Measurements from ENCODE around the gene MAGI2. TPM values are rescaled to one million over a fixed set of nuclear protein-coding genes. Genes with fewer than 3 reads are reported as not detected.

Gene MAGI2
- total RNA-seq, 2 experiments from 2014 or later, result 0.09 to 0.19 TPM

- CTCF ChIA-PET, result no interaction called here
- H3K27me3 Mint-ChIP-seq, result no peaks in the 10 kb centered on the region
Measured at GRCh38 chr7:78864339-78864738, 589.1 kb downstream of the MAGI2 start.

DNA sequence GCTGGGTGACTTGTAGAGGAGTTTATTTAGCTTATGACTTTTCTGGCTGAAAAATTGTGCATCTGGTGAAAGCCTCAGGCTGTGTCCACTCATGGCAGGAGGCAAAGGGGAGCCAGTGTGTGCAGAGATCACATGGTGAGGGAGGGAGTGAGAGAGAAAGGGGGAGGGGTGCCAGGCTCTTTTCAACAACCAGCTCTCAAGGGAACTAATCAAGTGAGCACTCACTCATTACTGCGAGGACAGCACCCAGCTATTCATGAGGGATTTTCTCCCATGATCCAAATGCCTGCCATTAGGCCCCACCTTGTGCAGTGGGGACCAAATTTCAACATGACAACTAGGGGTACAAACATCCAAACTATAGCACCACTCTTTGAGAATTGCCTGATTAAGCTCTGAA is 590.2 kb downstream of the MAGI2 start:
- no peaks in the 10 kb centered on the region for H3K27me3 Mint-ChIP-seq
- H3K27ac Mint-ChIP-seq, result no peak overlapping the region
- CTCF ChIA-PET, result no interaction called here
- H3K4me1 Mint-ChIP-seq, result no peaks in the 10 kb centered on the region
- H3K9me3 Mint-ChIP-seq (ENCODE audit: low read depth), result peaks cover 3% of the 10 kb centered on the region
- H3K36me3 Mint-ChIP-seq, result no peaks in the 10 kb centered on the region
- DNase-seq, result no peak
- no peak for ATAC-seq
- H3K4me3 Mint-ChIP-seq, result no peak overlapping the region

More at GRCh38 chr7:78864339-78864738, 589.1 kb downstream of the MAGI2 start:
- H3K4me3 Mint-ChIP-seq, result no peak overlapping the region
- no peaks in the 10 kb centered on the region for H3K4me1 Mint-ChIP-seq
- H3K36me3 Mint-ChIP-seq, result no peaks in the 10 kb centered on the region
- ATAC-seq (no peak), DNase-seq (no peak)
- H3K9me3 Mint-ChIP-seq (ENCODE audit: low read depth), result peaks cover 2% of the 10 kb centered on the region
- H3K27ac Mint-ChIP-seq, result no peak overlapping the region

GRCh38 chr7:78862411-78862900 is 591.0 kb downstream of the MAGI2 start:
- CTCF ChIA-PET, result no interaction called here
- Mint-ChIP-seq H3K4me1 (no peaks in the 10 kb centered on the region), H3K27me3 (no peaks in the 10 kb centered on the region), H3K4me3 (no peak overlapping the region), H3K27ac (no peak overlapping the region), H3K36me3 (no peaks in the 10 kb centered on the region), H3K9me3 (ENCODE audit: low read depth) (peaks cover 5% of the 10 kb centered on the region)
- ATAC-seq (no peak), DNase-seq (no peak)

DNA sequence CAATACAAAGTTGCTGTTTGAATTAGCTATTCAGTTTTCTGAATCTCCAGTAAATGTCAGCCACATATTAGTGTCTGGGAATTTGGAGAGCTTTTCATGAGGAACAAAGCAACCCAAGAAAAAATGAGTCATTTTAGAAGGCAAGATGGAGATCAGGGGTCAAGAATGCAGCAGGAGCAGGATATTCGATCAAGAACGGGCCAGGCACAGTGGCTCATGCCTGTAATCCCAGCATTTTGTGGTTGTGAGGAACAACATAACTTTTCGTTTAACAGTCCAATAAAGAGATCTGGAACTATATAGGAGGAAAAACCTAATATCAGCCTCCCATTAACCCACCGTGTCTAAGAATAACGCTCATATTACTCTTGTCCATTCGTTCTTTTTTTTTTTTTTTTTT is 600.5 kb downstream of the MAGI2 start:
- no peak overlapping the region for H3K27ac Mint-ChIP-seq
- no peak overlapping the region for H3K4me3 Mint-ChIP-seq
- peaks cover 3% of the 10 kb centered on the region for H3K9me3 Mint-ChIP-seq (ENCODE audit: low read depth)
- H3K4me1 Mint-ChIP-seq, result no peaks in the 10 kb centered on the region
- DNase-seq (no peak), ATAC-seq (no peak)
- no peaks in the 10 kb centered on the region for H3K27me3 Mint-ChIP-seq
- no peaks in the 10 kb centered on the region for H3K36me3 Mint-ChIP-seq
- CTCF ChIA-PET, result no interaction called here

DNA sequence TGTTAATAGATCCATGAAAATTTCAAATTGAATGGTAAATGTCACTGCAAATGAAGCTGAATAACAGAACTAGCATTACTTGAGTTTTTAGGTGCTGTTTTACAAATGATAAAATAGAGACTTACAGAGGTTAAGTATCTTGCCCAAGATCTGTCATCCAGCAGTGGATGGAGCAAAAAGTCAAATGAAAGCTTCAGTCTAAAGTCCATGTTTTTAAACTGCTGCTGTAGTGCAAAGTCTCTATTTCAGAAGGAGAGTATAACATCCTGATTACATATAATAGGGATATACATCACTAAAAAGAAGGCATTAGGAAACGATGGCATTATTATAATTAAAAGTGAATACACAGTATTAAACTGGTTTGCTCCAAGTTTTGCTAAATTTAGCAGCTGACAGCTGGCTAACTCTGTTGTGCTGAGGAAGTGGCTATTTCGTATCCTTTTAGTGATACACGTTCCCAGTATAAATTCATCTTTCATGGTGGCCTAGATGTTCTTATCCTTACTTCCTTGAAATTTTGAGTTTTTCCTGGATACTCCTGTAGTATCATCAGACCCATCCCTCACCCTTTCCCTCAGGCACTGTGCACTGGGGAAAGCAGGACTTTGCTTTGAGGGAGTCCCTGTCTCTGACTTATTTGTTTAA is 603.2 kb downstream of the MAGI2 start:
- Mint-ChIP-seq H3K4me1 (no peaks in the 10 kb centered on the region), H3K27ac (no peak overlapping the region), H3K4me3 (no peak overlapping the region), H3K36me3 (no peaks in the 10 kb centered on the region), H3K9me3 (ENCODE audit: low read depth) (peaks cover 5% of the 10 kb centered on the region), H3K27me3 (no peaks in the 10 kb centered on the region)
- CTCF ChIA-PET, result no interaction called here
- DNase-seq, result no peak
- no peak for ATAC-seq

GRCh38 chr7:78845155-78845554 is 608.3 kb downstream of the MAGI2 start:
- ATAC-seq (no peak), DNase-seq (no peak)
- peaks cover 10% of the 10 kb centered on the region for H3K9me3 Mint-ChIP-seq (ENCODE audit: low read depth)
- H3K4me3 Mint-ChIP-seq, result no peak overlapping the region
- H3K36me3 Mint-ChIP-seq, result no peaks in the 10 kb centered on the region
- no peaks in the 10 kb centered on the region for H3K27me3 Mint-ChIP-seq
- H3K27ac Mint-ChIP-seq, result no peak overlapping the region
- CTCF ChIA-PET, result no interaction called here
- H3K4me1 Mint-ChIP-seq, result no peaks in the 10 kb centered on the region

DNA sequence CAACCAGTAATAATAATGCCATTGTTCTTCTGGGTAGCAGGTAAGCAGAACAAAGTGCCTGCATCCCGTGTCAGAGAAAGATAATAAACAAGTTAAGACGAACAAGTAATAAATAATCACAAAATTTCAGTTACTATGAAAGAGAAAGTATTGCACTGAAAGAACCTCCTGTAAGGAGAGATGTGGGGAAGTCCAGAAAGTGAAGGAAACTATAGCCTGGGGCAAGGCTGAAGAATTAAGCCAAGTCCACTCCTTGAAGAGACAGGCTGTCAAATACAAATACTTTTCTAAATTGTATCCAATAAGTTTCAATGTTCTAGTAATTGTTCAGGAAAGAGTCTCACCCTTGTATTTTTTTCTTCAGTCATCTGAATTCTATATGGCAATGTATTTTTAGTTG is 611.4 kb downstream of the MAGI2 start:
- H3K36me3 Mint-ChIP-seq, result no peaks in the 10 kb centered on the region

DNA sequence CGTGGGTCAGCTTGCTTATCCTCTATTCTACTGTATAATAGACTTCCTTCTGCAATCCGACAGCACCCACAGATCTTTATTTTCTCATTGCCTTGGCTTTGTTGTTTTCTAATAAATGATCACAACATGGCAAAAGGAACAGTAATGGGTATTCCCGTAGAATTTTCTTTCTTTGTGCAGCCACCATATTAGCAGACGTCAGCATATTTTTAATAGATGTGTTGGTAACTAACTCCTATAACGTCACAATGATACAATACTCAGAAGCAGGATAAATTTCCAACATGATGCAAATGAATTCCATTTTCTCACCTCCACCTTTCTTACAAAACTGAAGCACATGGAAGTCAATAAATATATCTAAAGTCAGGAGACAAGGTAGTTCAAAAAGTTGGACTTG is 617.6 kb downstream of the MAGI2 start:
- no peak for DNase-seq
- H3K27ac Mint-ChIP-seq, result no peak overlapping the region
- ATAC-seq, result no peak
- no peaks in the 10 kb centered on the region for H3K27me3 Mint-ChIP-seq
- CTCF ChIA-PET, result no interaction called here
- peaks cover 1% of the 10 kb centered on the region for H3K9me3 Mint-ChIP-seq (ENCODE audit: low read depth)
- H3K36me3 Mint-ChIP-seq, result no peaks in the 10 kb centered on the region
- no peaks in the 10 kb centered on the region for H3K4me1 Mint-ChIP-seq
- H3K4me3 Mint-ChIP-seq, result no peak overlapping the region

More for the DNA sequence above, 611.4 kb downstream of the MAGI2 start:
- Mint-ChIP-seq H3K27me3 (no peaks in the 10 kb centered on the region), H3K4me3 (no peak overlapping the region), H3K4me1 (no peaks in the 10 kb centered on the region), H3K27ac (no peak overlapping the region), H3K9me3 (ENCODE audit: low read depth) (peaks cover 10% of the 10 kb centered on the region)
- ATAC-seq (no peak), DNase-seq (no peak)
- CTCF ChIA-PET, result no interaction called here

- DNase-seq (no peak), ATAC-seq (no peak)
- H3K9me3 Mint-ChIP-seq (ENCODE audit: low read depth), result no peaks in the 10 kb centered on the region
- no peak overlapping the region for H3K27ac Mint-ChIP-seq
- H3K27me3 Mint-ChIP-seq, result no peaks in the 10 kb centered on the region
- no peak overlapping the region for H3K4me3 Mint-ChIP-seq
- H3K36me3 Mint-ChIP-seq, result no peaks in the 10 kb centered on the region
- no peaks in the 10 kb centered on the region for H3K4me1 Mint-ChIP-seq
- CTCF ChIA-PET, result no interaction called here
Measured at GRCh38 chr7:78828317-78828716, 625.1 kb downstream of the MAGI2 start.

DNA sequence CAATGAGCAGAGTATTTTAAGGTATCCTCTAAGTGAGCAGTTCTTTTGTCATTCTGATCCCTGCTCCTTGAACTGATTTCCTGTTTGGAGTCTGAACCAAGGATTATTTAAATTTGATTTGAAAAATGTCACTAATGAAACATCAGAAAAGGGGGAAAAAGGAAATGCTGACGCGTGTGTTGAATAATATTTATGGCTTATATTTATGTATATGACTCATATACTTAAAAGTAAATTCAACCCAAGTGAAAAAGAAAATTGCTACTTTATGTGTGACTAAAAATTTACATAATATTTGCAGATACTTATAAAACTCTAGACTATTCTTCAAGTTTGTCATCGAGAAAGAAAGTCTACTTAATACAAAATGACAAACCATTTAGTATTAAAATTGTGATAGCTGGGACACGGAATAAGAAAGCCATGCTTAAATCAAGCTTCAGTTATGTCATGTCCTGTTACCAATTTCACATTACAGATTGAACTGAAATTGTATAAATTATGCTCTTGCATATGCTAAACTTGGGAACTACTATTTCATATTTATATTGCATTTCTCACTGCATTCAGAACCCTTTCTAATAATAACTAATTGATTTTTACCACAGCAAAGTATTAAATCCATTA is 649.9 kb downstream of the MAGI2 start:
- H3K4me1 Mint-ChIP-seq, result no peaks in the 10 kb centered on the region
- no peak overlapping the region for H3K4me3 Mint-ChIP-seq
- H3K36me3 Mint-ChIP-seq, result no peaks in the 10 kb centered on the region
- H3K27ac Mint-ChIP-seq, result no peak overlapping the region
- CTCF ChIA-PET, result no interaction called here
- DNase-seq, result no peak
- H3K9me3 Mint-ChIP-seq (ENCODE audit: low read depth), result peaks cover 5% of the 10 kb centered on the region
- H3K27me3 Mint-ChIP-seq, result no peaks in the 10 kb centered on the region
- no peak for ATAC-seq

- DNase-seq (no peak), ATAC-seq (no peak)
- CTCF ChIA-PET, result no interaction called here
- Mint-ChIP-seq H3K36me3 (no peaks in the 10 kb centered on the region), H3K9me3 (ENCODE audit: low read depth) (peaks cover 2% of the 10 kb centered on the region), H3K27ac (no peak overlapping the region), H3K27me3 (no peaks in the 10 kb centered on the region), H3K4me3 (no peak overlapping the region), H3K4me1 (no peaks in the 10 kb centered on the region)
Measured at GRCh38 chr7:78794101-78794500, 659.4 kb downstream of the MAGI2 start.

- CTCF ChIA-PET, result no interaction called here
- H3K9me3 Mint-ChIP-seq (ENCODE audit: low read depth), result peaks cover 2% of the 10 kb centered on the region
- no peak overlapping the region for H3K27ac Mint-ChIP-seq
- no peaks in the 10 kb centered on the region for H3K4me1 Mint-ChIP-seq
- H3K27me3 Mint-ChIP-seq, result no peaks in the 10 kb centered on the region
- DNase-seq (no peak), ATAC-seq (no peak)
- H3K4me3 Mint-ChIP-seq, result no peak overlapping the region
- no peaks in the 10 kb centered on the region for H3K36me3 Mint-ChIP-seq
Measured at GRCh38 chr7:78792624-78793023, 660.8 kb downstream of the MAGI2 start.

- ATAC-seq, result no peak
- Mint-ChIP-seq H3K27ac (no peak overlapping the region), H3K4me3 (no peak overlapping the region), H3K9me3 (ENCODE audit: low read depth) (peaks cover 7% of the 10 kb centered on the region), H3K27me3 (no peaks in the 10 kb centered on the region), H3K4me1 (no peaks in the 10 kb centered on the region), H3K36me3 (no peaks in the 10 kb centered on the region)
- CTCF ChIA-PET, result no interaction called here
- no peak for DNase-seq
Measured at GRCh38 chr7:78792006-78792405, 661.5 kb downstream of the MAGI2 start.

DNA sequence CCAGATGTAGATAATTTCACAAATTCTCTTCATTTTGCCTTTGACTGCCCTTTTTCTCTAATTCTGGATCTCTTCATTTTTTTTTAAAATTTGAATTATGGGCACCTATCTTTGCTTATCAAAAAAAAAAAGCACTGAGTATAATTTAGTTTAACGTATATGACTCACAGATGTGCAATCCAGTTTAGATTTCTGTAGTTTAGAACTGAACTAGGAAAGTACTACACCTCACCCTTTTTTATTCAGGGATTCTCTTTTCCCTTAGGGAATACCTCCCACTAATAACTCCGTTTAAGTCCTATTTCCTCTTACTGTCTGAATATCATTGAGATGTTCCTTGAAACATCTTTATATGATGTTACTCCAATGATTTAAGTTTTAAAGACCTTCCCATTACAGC is 665.0 kb downstream of the MAGI2 start:
- Mint-ChIP-seq H3K9me3 (ENCODE audit: low read depth) (peaks cover 13% of the 10 kb centered on the region), H3K36me3 (no peaks in the 10 kb centered on the region), H3K27ac (no peak overlapping the region), H3K4me1 (no peaks in the 10 kb centered on the region), H3K4me3 (no peak overlapping the region), H3K27me3 (no peaks in the 10 kb centered on the region)
- CTCF ChIA-PET, result no interaction called here
- no peak for DNase-seq
- no peak for ATAC-seq

Data from activated CD8-positive, alpha-beta memory T cell treated with anti-CD3 and anti-CD28 coated beads, Interleukin-2, amount 10 ng/mL, durations not matched to agents 7 days and 5 days (primary cell).